ENCODE measurements around the gene SLC1A3. TPM values are rescaled to one million over a fixed set of nuclear protein-coding genes. Genes with fewer than 3 reads are reported as not detected.

SLC1A3 gene
- total and polyA plus RNA-seq, 2 of the 4 experiments (the other 2 are of a cell fraction): 0.27 to 1.3 TPM

DNA sequence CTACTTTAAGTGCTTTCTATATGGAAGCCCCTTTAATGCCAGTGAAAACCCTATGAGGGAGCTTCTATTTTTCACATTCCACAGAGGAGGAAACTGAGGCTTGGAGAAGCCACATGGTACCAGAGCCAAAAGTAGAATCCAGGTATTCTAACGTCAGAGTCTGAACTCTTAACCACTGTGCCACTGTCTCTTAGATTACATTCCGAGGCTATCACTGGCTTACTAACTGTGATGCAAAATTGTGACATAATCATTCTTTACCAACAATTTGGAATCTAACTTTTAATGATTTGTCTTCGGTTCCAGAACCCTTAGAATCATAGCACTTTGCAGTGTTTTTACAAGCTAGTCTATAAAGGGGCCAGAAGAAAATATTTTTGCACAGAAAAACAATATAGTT, 59.2 kb downstream of the SLC1A3 start:
- H2BK5ac ChIP-seq (ENCODE audit: low read depth, low read length, poor library complexity, severe bottlenecking): no peak overlapping the region
- dilution Hi-C loops (cut with HindIII; ENCODE audit: low sequenced_read_pairs, unreplicated experiment) (no loop called here), intact Hi-C loops (cut with micrococcal nuclease) (no loop called here), in situ Hi-C loops (cut with MboI; ENCODE audit: low sequenced_read_pairs) (no loop called here)
- no peak for TF ChIP-seq BHLHE40 (IDR thresholded peaks at IDR 0.05; ENCODE audit: low read depth, low read length)
- TF ChIP-seq RAD21 (IDR thresholded peaks at IDR 0.05; ENCODE audit: low read length): no peak
- no peak for TF ChIP-seq RFX5 (IDR thresholded peaks at IDR 0.05; ENCODE audit: low read depth, low read length)
- no peak for TF ChIP-seq FOS (IDR thresholded peaks at IDR 0.05; ENCODE audit: low read depth, low read length)
- TF ChIP-seq, protein P1, sequence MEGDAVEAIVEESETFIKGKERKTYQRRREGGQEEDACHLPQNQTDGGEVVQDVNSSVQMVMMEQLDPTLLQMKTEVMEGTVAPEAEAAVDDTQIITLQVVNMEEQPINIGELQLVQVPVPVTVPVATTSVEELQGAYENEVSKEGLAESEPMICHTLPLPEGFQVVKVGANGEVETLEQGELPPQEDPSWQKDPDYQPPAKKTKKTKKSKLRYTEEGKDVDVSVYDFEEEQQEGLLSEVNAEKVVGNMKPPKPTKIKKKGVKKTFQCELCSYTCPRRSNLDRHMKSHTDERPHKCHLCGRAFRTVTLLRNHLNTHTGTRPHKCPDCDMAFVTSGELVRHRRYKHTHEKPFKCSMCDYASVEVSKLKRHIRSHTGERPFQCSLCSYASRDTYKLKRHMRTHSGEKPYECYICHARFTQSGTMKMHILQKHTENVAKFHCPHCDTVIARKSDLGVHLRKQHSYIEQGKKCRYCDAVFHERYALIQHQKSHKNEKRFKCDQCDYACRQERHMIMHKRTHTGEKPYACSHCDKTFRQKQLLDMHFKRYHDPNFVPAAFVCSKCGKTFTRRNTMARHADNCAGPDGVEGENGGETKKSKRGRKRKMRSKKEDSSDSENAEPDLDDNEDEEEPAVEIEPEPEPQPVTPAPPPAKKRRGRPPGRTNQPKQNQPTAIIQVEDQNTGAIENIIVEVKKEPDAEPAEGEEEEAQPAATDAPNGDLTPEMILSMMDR (conservative IDR thresholded peaks at IDR 0.05; ENCODE audit: low read depth, low read length): no peak
- H3K14ac ChIP-seq (replicated peaks; ENCODE audit: low read depth, low read length): no peak overlapping the region
- no peak overlapping the region for H2BK20ac ChIP-seq (ENCODE audit: low read depth, low read length)
- no peak overlapping the region for H4K5ac ChIP-seq (ENCODE audit: low read depth, low read length)
- H3K4me1 ChIP-seq (ENCODE audit: control insufficient read depth, insufficient read depth, low read length): peaks cover 3% of the 10 kb centered on the region; the same call in 1 of the 2 replicates
- H3K9ac ChIP-seq (ENCODE audit: low read depth, low read length): no peak overlapping the region
- H4K91ac ChIP-seq (ENCODE audit: insufficient read depth, low read depth, low read length): no peak overlapping the region
- DNase-seq (no peak), ATAC-seq (ENCODE audit: low read depth) (no peak)
- H4K8ac ChIP-seq (ENCODE audit: low read depth in 2 of 2, low read length in 2 of 2): no peak overlapping the region
- no peak overlapping the region for H2AK9ac ChIP-seq (replicated peaks; ENCODE audit: low read depth, low read length, poor library complexity)
- no peak overlapping the region for H3K27ac ChIP-seq (ENCODE audit: insufficient read depth, low read length)
- no peaks in the 10 kb centered on the region for H4K20me1 ChIP-seq (ENCODE audit: insufficient read depth, low read length)
- ChIA-PET CTCF (no interaction called here), POLR2A (ENCODE audit: unreplicated experiment) (no interaction called here)
- H3K4ac ChIP-seq (ENCODE audit: low read depth, low read length): no peak overlapping the region
- H3K9me3 ChIP-seq (ENCODE audit: control insufficient read depth, insufficient read depth, low read length): no peaks in the 10 kb centered on the region
- no peak overlapping the region for H3K56ac ChIP-seq (ENCODE audit: extremely low read depth, insufficient read depth, low read length)
- no peaks in the 10 kb centered on the region for H3K36me3 ChIP-seq (ENCODE audit: control insufficient read depth, insufficient read depth, low read length)
- no peak overlapping the region for H3K23ac ChIP-seq (ENCODE audit: low read depth, low read length)
- no peak overlapping the region for H2BK120ac ChIP-seq (ENCODE audit: low read depth, low read length)
- BruUV-seq (replicated peaks): no TSS peak
- no peak overlapping the region for H3K18ac ChIP-seq (ENCODE audit: low read depth, low read length)
- H3K27me3 ChIP-seq (ENCODE audit: control insufficient read depth, insufficient read depth, low read length): no peaks in the 10 kb centered on the region
- H3K4me3 ChIP-seq (ENCODE audit: insufficient read depth, low read depth, low read length): no peak overlapping the region
- H2BK15ac ChIP-seq (ENCODE audit: low read depth, low read length): no peak overlapping the region
- no peaks in the 10 kb centered on the region for H3K79me1 ChIP-seq (ENCODE audit: low read depth in 1 of 2, low read length in 2 of 2)
- no peak overlapping the region for H2AK5ac ChIP-seq (ENCODE audit: low read depth, low read length)
- H3K9me1 ChIP-seq (ENCODE audit: insufficient read depth, low read length): no peaks in the 10 kb centered on the region; the same call in 1 of the 2 replicates
- WGBS, 2 experiments (ENCODE audit: extremely low coverage in 2 of 2, insufficient read length in 1 of 2): no CpG with 5 or more reads among the region's 3 CpGs
- no peak overlapping the region for H3K4me2 ChIP-seq (ENCODE audit: low read depth, low read length)
- no peak overlapping the region for H2AFZ ChIP-seq (replicated peaks; ENCODE audit: low read length, poor library complexity)
